ENCODE results near the gene RAB3GAP1. TPM values are rescaled to one million over a fixed set of nuclear protein-coding genes. Genes with fewer than 3 reads are reported as not detected.

Gene RAB3GAP1
- total RNA-seq, 1 experiment from 2014 or later, result 35.8 TPM

GRCh38 chr2:135186054-135186453 is 134.0 kb downstream of the RAB3GAP1 start:
- H3K9me3 ChIP-seq (ENCODE audit: low read length), result no peaks in the 10 kb centered on the region
- no peaks in the 10 kb centered on the region for H4K20me1 ChIP-seq (ENCODE audit: low read length)
- TF ChIP-seq EZH2 (IDR thresholded peaks at IDR 0.05; ENCODE audit: low read length, unreplicated experiment) (no peak), EZH2phosphoT487 (IDR thresholded peaks at IDR 0.05; ENCODE audit: borderline replicate concordance, low read length) (no peak)
- TF ChIP-seq, protein P1, sequence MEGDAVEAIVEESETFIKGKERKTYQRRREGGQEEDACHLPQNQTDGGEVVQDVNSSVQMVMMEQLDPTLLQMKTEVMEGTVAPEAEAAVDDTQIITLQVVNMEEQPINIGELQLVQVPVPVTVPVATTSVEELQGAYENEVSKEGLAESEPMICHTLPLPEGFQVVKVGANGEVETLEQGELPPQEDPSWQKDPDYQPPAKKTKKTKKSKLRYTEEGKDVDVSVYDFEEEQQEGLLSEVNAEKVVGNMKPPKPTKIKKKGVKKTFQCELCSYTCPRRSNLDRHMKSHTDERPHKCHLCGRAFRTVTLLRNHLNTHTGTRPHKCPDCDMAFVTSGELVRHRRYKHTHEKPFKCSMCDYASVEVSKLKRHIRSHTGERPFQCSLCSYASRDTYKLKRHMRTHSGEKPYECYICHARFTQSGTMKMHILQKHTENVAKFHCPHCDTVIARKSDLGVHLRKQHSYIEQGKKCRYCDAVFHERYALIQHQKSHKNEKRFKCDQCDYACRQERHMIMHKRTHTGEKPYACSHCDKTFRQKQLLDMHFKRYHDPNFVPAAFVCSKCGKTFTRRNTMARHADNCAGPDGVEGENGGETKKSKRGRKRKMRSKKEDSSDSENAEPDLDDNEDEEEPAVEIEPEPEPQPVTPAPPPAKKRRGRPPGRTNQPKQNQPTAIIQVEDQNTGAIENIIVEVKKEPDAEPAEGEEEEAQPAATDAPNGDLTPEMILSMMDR (conservative IDR thresholded peaks at IDR 0.05; ENCODE audit: low read depth, low read length), result no peak
- H3K79me2 ChIP-seq (ENCODE audit: low read length), result no peaks in the 10 kb centered on the region
- ATAC-seq (no peak), DNase-seq (no peak)
- no peaks in the 10 kb centered on the region for H3K36me3 ChIP-seq (ENCODE audit: low read depth, low read length)
- no peaks in the 10 kb centered on the region for H3F3A ChIP-seq (ENCODE audit: low read length, unreplicated experiment)
- intact Hi-C loops (cut with micrococcal nuclease), result no loop called here
- H3K27me3 ChIP-seq (ENCODE audit: low read length), result no peaks in the 10 kb centered on the region
- H2AFZ ChIP-seq (ENCODE audit: low read length), result no peak overlapping the region
- peaks cover 7% of the 10 kb centered on the region; the same call in 1 of the 2 replicates for H3K4me1 ChIP-seq (ENCODE audit: insufficient read depth, low read length)
- H3K4me2 ChIP-seq (ENCODE audit: low read length), result no peak overlapping the region
- no peaks in the 10 kb centered on the region for H3K9me2 ChIP-seq (replicated peaks; ENCODE audit: low read length)
- CTCF ChIA-PET, result no interaction called here
- H3K9ac ChIP-seq (ENCODE audit: low read length), result no peak overlapping the region
- BruUV-seq (replicated peaks), result no TSS peak
- POLR2A ChIA-PET (ENCODE audit: unreplicated experiment), result no interaction called here
- no peak overlapping the region for H3K4me3 ChIP-seq (ENCODE audit: low read length)
- no peak overlapping the region for H3K27ac ChIP-seq (ENCODE audit: low read length)

DNA sequence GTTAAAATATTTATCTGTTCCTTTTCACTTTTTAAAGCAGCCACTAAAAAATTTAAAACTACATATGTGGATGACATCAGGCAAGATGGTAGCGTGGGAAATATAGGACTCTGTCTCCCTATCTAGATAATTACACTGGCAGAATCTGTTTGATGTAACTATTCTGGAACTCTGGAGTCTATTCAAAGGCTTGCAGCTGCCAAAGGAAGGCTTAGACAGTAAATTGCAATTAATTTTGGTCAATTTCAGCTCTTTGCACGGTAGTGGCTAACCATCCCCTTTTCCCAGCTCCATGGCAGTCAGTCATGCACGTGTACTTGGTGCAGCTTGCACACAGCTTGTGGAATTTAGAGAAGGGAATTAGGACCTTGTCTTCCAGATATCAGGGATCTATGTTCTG is 135.2 kb downstream of the RAB3GAP1 start:
- H3K4me2 ChIP-seq (ENCODE audit: low read length), result no peak overlapping the region
- BruUV-seq (replicated peaks), result no TSS peak
- no peak overlapping the region for H3K9ac ChIP-seq (ENCODE audit: low read length)
- ATAC-seq (no peak), DNase-seq (no peak)
- no peaks in the 10 kb centered on the region for H3K36me3 ChIP-seq (ENCODE audit: low read depth, low read length)
- no peaks in the 10 kb centered on the region for H3K9me3 ChIP-seq (ENCODE audit: low read length)
- TF ChIP-seq EZH2phosphoT487 (IDR thresholded peaks at IDR 0.05; ENCODE audit: borderline replicate concordance, low read length) (no peak), EZH2 (IDR thresholded peaks at IDR 0.05; ENCODE audit: low read length, unreplicated experiment) (no peak)
- H3K4me3 ChIP-seq (ENCODE audit: low read length), result no peak overlapping the region
- H3K27me3 ChIP-seq (ENCODE audit: low read length), result no peaks in the 10 kb centered on the region
- POLR2A ChIA-PET (ENCODE audit: unreplicated experiment), result no interaction called here
- intact Hi-C loops (cut with micrococcal nuclease), result no loop called here
- peaks cover 7% of the 10 kb centered on the region; the same call in 1 of the 2 replicates for H3K4me1 ChIP-seq (ENCODE audit: insufficient read depth, low read length)
- no peaks in the 10 kb centered on the region for H3F3A ChIP-seq (ENCODE audit: low read length, unreplicated experiment)
- CTCF ChIA-PET, result no interaction called here
- H2AFZ ChIP-seq (ENCODE audit: low read length), result no peak overlapping the region
- H3K27ac ChIP-seq (ENCODE audit: low read length), result no peak overlapping the region
- H3K79me2 ChIP-seq (ENCODE audit: low read length), result no peaks in the 10 kb centered on the region
- no peaks in the 10 kb centered on the region for H3K9me2 ChIP-seq (replicated peaks; ENCODE audit: low read length)
- no peaks in the 10 kb centered on the region for H4K20me1 ChIP-seq (ENCODE audit: low read length)

DNA sequence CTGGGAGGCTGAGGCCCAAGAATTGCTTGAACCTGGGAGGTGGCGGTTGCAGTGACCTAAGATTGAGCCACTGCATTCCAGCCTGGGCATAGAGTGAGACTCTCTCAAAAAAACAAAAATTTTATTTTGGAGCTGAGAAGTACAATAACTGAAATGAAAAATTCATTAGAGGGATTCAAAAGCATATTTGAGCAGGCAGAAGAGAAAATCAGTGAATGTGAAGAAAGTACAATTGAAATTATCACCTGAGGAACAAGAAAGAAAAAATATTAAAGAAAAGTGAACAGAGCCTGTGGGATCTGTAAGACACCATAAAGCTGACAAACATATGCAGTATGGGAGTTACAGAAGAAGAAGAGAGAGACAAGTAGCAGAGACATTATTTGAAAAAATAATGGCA is 137.1 kb downstream of the RAB3GAP1 start:
- Histone ChIP-seq H2AFZ (ENCODE audit: low read length) (no peak overlapping the region), H3K4me2 (ENCODE audit: low read length) (no peak overlapping the region), H3K9ac (ENCODE audit: low read length) (no peak overlapping the region), H3K27me3 (ENCODE audit: low read length) (no peaks in the 10 kb centered on the region), H3K79me2 (ENCODE audit: low read length) (no peaks in the 10 kb centered on the region), H3K36me3 (ENCODE audit: low read depth, low read length) (no peaks in the 10 kb centered on the region), H3K4me1 (ENCODE audit: insufficient read depth, low read length) (no peaks in the 10 kb centered on the region), H4K20me1 (ENCODE audit: low read length) (no peaks in the 10 kb centered on the region), H3K9me3 (ENCODE audit: low read length) (no peaks in the 10 kb centered on the region), H3K9me2 (replicated peaks; ENCODE audit: low read length) (no peaks in the 10 kb centered on the region), H3F3A (ENCODE audit: low read length, unreplicated experiment) (no peaks in the 10 kb centered on the region), H3K27ac (ENCODE audit: low read length) (no peak overlapping the region), H3K4me3 (ENCODE audit: low read length) (no peak overlapping the region)
- ATAC-seq (no peak), DNase-seq (no peak)
- ChIA-PET POLR2A (ENCODE audit: unreplicated experiment) (interaction anchor here (0.7 kb wide), 1 partner anchor 54 kb away, joined by 3 read pairs; no protein-coding TSS in a partner anchor), CTCF (no interaction called here)
- BruUV-seq (replicated peaks), result no TSS peak
- no peak for TF ChIP-seq EZH2phosphoT487 (IDR thresholded peaks at IDR 0.05; ENCODE audit: borderline replicate concordance, low read length)
- TF ChIP-seq, protein P1 (conservative IDR thresholded peaks at IDR 0.05; ENCODE audit: low read depth, low read length), result no peak
- TF ChIP-seq EZH2 (IDR thresholded peaks at IDR 0.05; ENCODE audit: low read length, unreplicated experiment), result no peak
- intact Hi-C loops (cut with micrococcal nuclease), result no loop called here
